ENCODE data around the gene ZNF609. TPM values are rescaled to one million over a fixed set of nuclear protein-coding genes. Genes with fewer than 3 reads are reported as not detected.

ZNF609 gene
- total RNA-seq, 1 experiment from 2014 or later: 9.9 TPM

DNA sequence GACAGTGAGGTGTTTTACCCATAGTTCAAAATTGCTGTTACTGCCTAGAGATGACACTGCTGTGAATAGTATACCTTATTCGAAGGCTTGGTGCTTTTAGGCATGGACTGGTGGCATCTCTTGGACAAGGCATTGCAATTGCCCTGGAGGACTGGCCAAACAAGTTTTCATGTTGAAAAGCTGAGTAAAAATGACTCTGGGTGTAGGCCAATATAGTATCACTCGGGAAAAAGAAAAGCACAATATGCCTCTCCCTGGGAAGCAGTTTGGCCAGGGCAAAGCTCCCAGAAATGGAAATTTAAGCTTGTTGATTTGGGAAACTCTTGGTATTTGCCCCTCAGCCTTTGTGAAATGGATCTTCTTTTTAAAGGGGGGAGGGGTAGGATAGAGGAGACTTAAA, 54.8 kb downstream of the ZNF609 start:
- H3K4me3 ChIP-seq (ENCODE audit: low read length): no peak overlapping the region
- DNase-seq: peak; percentile 56
- H2AFZ ChIP-seq (ENCODE audit: low read length): no peak overlapping the region
- H4K20me1 ChIP-seq (ENCODE audit: low read length): no peaks in the 10 kb centered on the region
- POLR2A ChIA-PET (ENCODE audit: unreplicated experiment): no interaction called here
- H3K27ac ChIP-seq (ENCODE audit: low read length): no peak overlapping the region
- H3K27me3 ChIP-seq (ENCODE audit: low read length): no peaks in the 10 kb centered on the region
- no peaks in the 10 kb centered on the region for H3F3A ChIP-seq (ENCODE audit: low read length, unreplicated experiment)
- no peak overlapping the region for H3K4me2 ChIP-seq (ENCODE audit: low read length)
- no peaks in the 10 kb centered on the region; the same call in 1 of the 2 replicates for H3K36me3 ChIP-seq (ENCODE audit: low read depth, low read length)
- BruUV-seq (replicated peaks): no TSS peak
- peak; percentile 33; the same call in 1 of the 2 replicates for ATAC-seq
- no peaks in the 10 kb centered on the region for H3K9me2 ChIP-seq (replicated peaks; ENCODE audit: low read length)
- H3K79me2 ChIP-seq (ENCODE audit: low read length): peaks cover 36% of the 10 kb centered on the region
- no peaks in the 10 kb centered on the region for H3K9me3 ChIP-seq (ENCODE audit: low read length)
- CTCF ChIA-PET: no interaction called here
- H3K9ac ChIP-seq (ENCODE audit: low read length): no peak overlapping the region
- no peak for TF ChIP-seq EZH2 (IDR thresholded peaks at IDR 0.05; ENCODE audit: low read length, unreplicated experiment)
- TF ChIP-seq EZH2phosphoT487 (IDR thresholded peaks at IDR 0.05; ENCODE audit: borderline replicate concordance, low read length): no peak
- TF ChIP-seq, protein P1, sequence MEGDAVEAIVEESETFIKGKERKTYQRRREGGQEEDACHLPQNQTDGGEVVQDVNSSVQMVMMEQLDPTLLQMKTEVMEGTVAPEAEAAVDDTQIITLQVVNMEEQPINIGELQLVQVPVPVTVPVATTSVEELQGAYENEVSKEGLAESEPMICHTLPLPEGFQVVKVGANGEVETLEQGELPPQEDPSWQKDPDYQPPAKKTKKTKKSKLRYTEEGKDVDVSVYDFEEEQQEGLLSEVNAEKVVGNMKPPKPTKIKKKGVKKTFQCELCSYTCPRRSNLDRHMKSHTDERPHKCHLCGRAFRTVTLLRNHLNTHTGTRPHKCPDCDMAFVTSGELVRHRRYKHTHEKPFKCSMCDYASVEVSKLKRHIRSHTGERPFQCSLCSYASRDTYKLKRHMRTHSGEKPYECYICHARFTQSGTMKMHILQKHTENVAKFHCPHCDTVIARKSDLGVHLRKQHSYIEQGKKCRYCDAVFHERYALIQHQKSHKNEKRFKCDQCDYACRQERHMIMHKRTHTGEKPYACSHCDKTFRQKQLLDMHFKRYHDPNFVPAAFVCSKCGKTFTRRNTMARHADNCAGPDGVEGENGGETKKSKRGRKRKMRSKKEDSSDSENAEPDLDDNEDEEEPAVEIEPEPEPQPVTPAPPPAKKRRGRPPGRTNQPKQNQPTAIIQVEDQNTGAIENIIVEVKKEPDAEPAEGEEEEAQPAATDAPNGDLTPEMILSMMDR (conservative IDR thresholded peaks at IDR 0.05; ENCODE audit: low read depth, low read length): no peak
- 0 out of 2 replicates have a peak, but pooled peaks cover 7% of the 10 kb centered on the region for H3K4me1 ChIP-seq (ENCODE audit: insufficient read depth, low read length)
- intact Hi-C loops (cut with micrococcal nuclease): no loop called here

- intact Hi-C loops (cut with micrococcal nuclease): no loop called here
- Histone ChIP-seq H2AFZ (ENCODE audit: low read length) (no peak overlapping the region), H3K27me3 (ENCODE audit: low read length) (no peaks in the 10 kb centered on the region), H3K79me2 (ENCODE audit: low read length) (peaks cover 41% of the 10 kb centered on the region), H3K9me3 (ENCODE audit: low read length) (no peaks in the 10 kb centered on the region), H3F3A (ENCODE audit: low read length, unreplicated experiment) (no peaks in the 10 kb centered on the region), H3K9ac (ENCODE audit: low read length) (no peak overlapping the region), H3K9me2 (replicated peaks; ENCODE audit: low read length) (no peaks in the 10 kb centered on the region), H3K4me1 (ENCODE audit: insufficient read depth, low read length) (peaks cover 7% of the 10 kb centered on the region), H4K20me1 (ENCODE audit: low read length) (no peaks in the 10 kb centered on the region), H3K36me3 (ENCODE audit: low read depth, low read length) (no peaks in the 10 kb centered on the region), H3K27ac (ENCODE audit: low read length) (no peak overlapping the region), H3K4me3 (ENCODE audit: low read length) (no peak overlapping the region), H3K4me2 (ENCODE audit: low read length) (no peak overlapping the region)
- BruUV-seq (replicated peaks): no TSS peak
- no peak for DNase-seq
- POLR2A ChIA-PET (ENCODE audit: unreplicated experiment): no interaction called here
- CTCF ChIA-PET: no interaction called here
- TF ChIP-seq EZH2 (IDR thresholded peaks at IDR 0.05; ENCODE audit: low read length, unreplicated experiment) (no peak), EZH2phosphoT487 (IDR thresholded peaks at IDR 0.05; ENCODE audit: borderline replicate concordance, low read length) (no peak)
- TF ChIP-seq, protein P1 (conservative IDR thresholded peaks at IDR 0.05; ENCODE audit: low read depth, low read length): no peak
- ATAC-seq: no peak
These were observed 55.4 kb downstream of the ZNF609 start for GRCh38 chr15:64515825-64516224.

DNA sequence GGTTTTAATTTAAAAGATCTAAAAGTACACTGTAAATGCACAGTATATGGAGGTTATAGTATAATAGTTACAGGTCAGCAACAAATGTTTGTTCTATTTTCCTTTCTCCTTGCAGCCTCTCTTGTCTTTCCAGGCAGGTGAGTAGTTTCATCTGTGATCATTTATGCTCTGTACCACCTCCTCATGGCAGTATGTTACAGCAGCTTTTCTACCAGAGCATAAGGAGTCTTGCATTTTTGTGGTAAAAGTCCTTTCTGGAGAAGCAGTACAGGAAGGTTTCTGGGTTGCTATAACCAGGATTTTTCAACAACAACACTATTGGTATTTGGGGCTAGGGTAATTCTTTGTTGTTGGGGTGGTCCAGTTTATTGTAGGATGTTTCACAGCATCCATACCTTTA, 59.5 kb downstream of the ZNF609 start:
- ChIA-PET CTCF (no interaction called here), POLR2A (ENCODE audit: unreplicated experiment) (no interaction called here)
- Histone ChIP-seq H3F3A (ENCODE audit: low read length, unreplicated experiment) (no peaks in the 10 kb centered on the region), H3K27ac (ENCODE audit: low read length) (no peak overlapping the region), H2AFZ (ENCODE audit: low read length) (no peak overlapping the region), H3K4me1 (ENCODE audit: insufficient read depth, low read length) (peaks cover 15% of the 10 kb centered on the region), H3K4me2 (ENCODE audit: low read length) (no peak overlapping the region), H3K36me3 (ENCODE audit: low read depth, low read length) (no peaks in the 10 kb centered on the region), H3K9me3 (ENCODE audit: low read length) (no peaks in the 10 kb centered on the region), H3K79me2 (ENCODE audit: low read length) (peaks cover 58% of the 10 kb centered on the region), H3K9me2 (replicated peaks; ENCODE audit: low read length) (no peaks in the 10 kb centered on the region), H3K9ac (ENCODE audit: low read length) (no peak overlapping the region), H3K4me3 (ENCODE audit: low read length) (no peak overlapping the region), H3K27me3 (ENCODE audit: low read length) (no peaks in the 10 kb centered on the region), H4K20me1 (ENCODE audit: low read length) (no peaks in the 10 kb centered on the region)
- BruUV-seq (replicated peaks): no TSS peak
- ATAC-seq: no peak
- DNase-seq: no peak
- intact Hi-C loops (cut with micrococcal nuclease): no loop called here
- TF ChIP-seq EZH2phosphoT487 (IDR thresholded peaks at IDR 0.05; ENCODE audit: borderline replicate concordance, low read length) (no peak), EZH2 (IDR thresholded peaks at IDR 0.05; ENCODE audit: low read length, unreplicated experiment) (no peak)
- TF ChIP-seq, protein P1 (conservative IDR thresholded peaks at IDR 0.05; ENCODE audit: low read depth, low read length): no peak; the same call in 1 of the 2 replicates
